K562 (cell line): ENCODE results near the gene DDX20. TPM values are rescaled to one million over a fixed set of nuclear protein-coding genes. Genes with fewer than 3 reads are reported as not detected.

Source experiments
- ATAC-seq: fragments of 200-7000 bp; cut with Tn5 transposase; 3 replicates; pipeline ENCODE4 v1.9.1; 2020; ENCODE audit warnings: moderate library complexity
- BruUV-seq: library from RNA; stranded (reverse); fragments of 400-500 nt; replicated peaks from 2 replicates; lab custom pipeline; 2021; lab: Mats Ljungman, UMichigan
- CTCF ChIA-PET: fragments of 300-600 bp; formaldehyde crosslinking; extraction: SDS; loops from one replicate; lab custom pipeline; 2021; ENCODE audit warnings: low intra/inter-chr PET ratio; lab: Yijun Ruan, JAX
- POLR2A ChIA-PET: fragments of 300-600, 350-650 bp; sonication (Branson Sonifier 250); formaldehyde crosslinking; extraction: SDS; loops from one replicate; lab custom pipeline; 2021; ENCODE audit warnings: antibody characterized with exemption, inconsistent platforms; lab: Yijun Ruan, JAX
- DNase-seq, 4 experiments: peaks; one replicate each; pipeline versions ENCODE4 v3.0.0 to v3.0.0-alpha.2; 2011 to 2018; ENCODE audit warnings: low spot score in 3 of 4, mixed read lengths in 3 of 4; ENCODE audit errors: extremely low read depth in 1 of 4
- FAIRE-seq: peaks from 2 replicates; lab custom pipeline; 2011; peaks lifted over from hg19 to GRCh38; lab: Jason Lieb, UNC
- H2AFZ ChIP-seq: 2 replicates; pipeline ENCODE4 v1.6.0; 2011; ENCODE audit warnings: low read depth, low read length, control low read depth, inconsistent platforms
- H3K27ac ChIP-seq: fragments of 200-600 bp; 3 replicates; pipeline ENCODE4 v1.8.0; 2011; ENCODE audit warnings: low read depth, mild to moderate bottlenecking, control low read depth, inconsistent platforms, low read length, moderate library complexity, mixed read lengths; ENCODE audit errors: extremely low read depth
- H3K27me3 ChIP-seq, 2 experiments: fragments of 300-600 bp in 1 of 2; 2 replicates in 1 of 2; 3 replicates in 1 of 2; pipeline versions ENCODE4 v1.6.0 to v1.8.0; 2011; ENCODE audit warnings: inconsistent platforms in 2 of 2, low read length in 2 of 2, mild to moderate bottlenecking in 1 of 2, mixed read lengths in 1 of 2, moderate library complexity in 1 of 2; ENCODE audit not compliant: control insufficient read depth in 2 of 2, insufficient read depth in 2 of 2
- H3K36me3 ChIP-seq: fragments of 300-600 bp; 3 replicates; pipeline ENCODE4 v1.8.0; 2011; ENCODE audit warnings: mild to moderate bottlenecking, low read length, inconsistent platforms; ENCODE audit not compliant: control insufficient read depth, insufficient read depth
- H3K4me1 ChIP-seq, 2 experiments: fragments of 200-600 bp in 1 of 2; replicated peaks in 1 of 2; 2 replicates in 1 of 2; 3 replicates in 1 of 2; pipeline versions ENCODE4 v1.5.1 to v1.8.0; 2011; ENCODE audit warnings: inconsistent platforms in 2 of 2, low read length in 2 of 2, mild to moderate bottlenecking in 1 of 2, mixed read lengths in 1 of 2, moderate library complexity in 1 of 2; ENCODE audit not compliant: control insufficient read depth in 2 of 2, insufficient read depth in 2 of 2
- H3K4me2 ChIP-seq: 2 replicates; pipeline ENCODE4 v1.6.1; 2011; ENCODE audit warnings: low read length, control low read depth, inconsistent platforms, mixed read lengths; ENCODE audit not compliant: insufficient read depth
- H3K4me3 ChIP-seq: fragments of 200-600 bp; sonication (generic), shearing (Covaris generic); 2 replicates; pipeline ENCODE4 v1.5.1; 2016; ENCODE audit warnings: control low read depth, inconsistent platforms
- H3K79me2 ChIP-seq: fragments of 200-600 bp; 3 replicates; pipeline ENCODE4 v1.8.0; 2011; ENCODE audit warnings: low read length, inconsistent platforms; ENCODE audit not compliant: control insufficient read depth, insufficient read depth
- H3K9ac ChIP-seq, 2 experiments: 2 replicates each; pipeline versions ENCODE4 v1.6.0 to v1.6.1; 2011; ENCODE audit warnings: low read depth in 2 of 2, low read length in 2 of 2, control low read depth in 1 of 2, inconsistent platforms in 1 of 2, mild to moderate bottlenecking in 1 of 2, mixed read lengths in 1 of 2; ENCODE audit not compliant: insufficient read depth in 1 of 2
- H3K9me1 ChIP-seq: one replicate; pipeline ENCODE4 v1.6.0; 2011; ENCODE audit warnings: inconsistent platforms, mild to moderate bottlenecking, low read length, moderate library complexity; ENCODE audit not compliant: control insufficient read depth, insufficient read depth
- H3K9me3 ChIP-seq: replicated peaks from 2 replicates; pipeline ENCODE4 v1.5.1; 2011; ENCODE audit warnings: low read depth, low read length, inconsistent platforms; ENCODE audit not compliant: control insufficient read depth, insufficient read depth
- H4K20me1 ChIP-seq: replicated peaks from 2 replicates; pipeline ENCODE4 v1.6.1; 2011; ENCODE audit warnings: low read length, inconsistent platforms, mixed read lengths; ENCODE audit not compliant: control insufficient read depth, insufficient read depth
- ARID1B ChIP-seq: fragments of 450-650 bp; IDR thresholded peaks from 2 replicates; pipeline ENCODE4 v1.6.1; 2016; ENCODE audit warnings: antibody characterized with exemption, mild to moderate bottlenecking, inconsistent platforms
- BACH1 ChIP-seq: fragments of 200-800 bp; sonication (Bioruptor generic); IDR thresholded peaks from 2 replicates; pipeline ENCODE4 v1.6.1; 2016; ENCODE audit warnings: missing genetic modification characterization, missing compliant biosample characterization
- CEBPG ChIP-seq, 3 experiments: fragments of 200-800 bp in 1 of 3; sonication (Bioruptor generic) in 1 of 3; sonication (generic) in 1 of 3; formaldehyde crosslinking in 1 of 3; IDR thresholded peaks in 2 of 3; conservative IDR thresholded peaks in 1 of 3; 2 replicates each; pipeline versions ENCODE4 v1.6.1 to v1.8.0; 2016 to 2022; ENCODE audit warnings: missing compliant biosample characterization in 2 of 3, missing genetic modification characterization in 2 of 3, mild to moderate bottlenecking in 1 of 3, missing genetic modification reagents in 1 of 3
- CREBBP ChIP-seq: IDR thresholded peaks from one replicate; pipeline ENCODE4 v1.6.1; 2012; ENCODE audit warnings: low read depth, mild to moderate bottlenecking, control low read depth, inconsistent platforms, low read length
- HNRNPK ChIP-seq: fragments of 200-400 bp; formaldehyde crosslinking; IDR thresholded peaks from one replicate; pipeline ENCODE4 v1.6.1; 2018; ENCODE audit warnings: mild to moderate bottlenecking, low read depth, low read length; ENCODE audit not compliant: poor library complexity, severe bottlenecking
- MAZ ChIP-seq, 2 experiments: fragments of 450-650 bp in 1 of 2; sonication (generic) in 1 of 2; formaldehyde crosslinking; IDR thresholded peaks in 1 of 2; conservative IDR thresholded peaks in 1 of 2; 2 replicates each; pipeline versions ENCODE4 v1.4.0 to v1.5.0; 2020; ENCODE audit warnings: mild to moderate bottlenecking in 1 of 2, missing genetic modification reagents in 1 of 2
- NONO ChIP-seq, 2 experiments: fragments of 200-400 bp in 1 of 2; fragments of 450-650 bp in 1 of 2; formaldehyde crosslinking in 1 of 2; IDR thresholded peaks; 2 replicates each; pipeline ENCODE4 v1.6.1; 2017; ENCODE audit warnings: low read depth in 2 of 2, mild to moderate bottlenecking in 2 of 2, moderate library complexity in 2 of 2, low read length in 1 of 2
- POLR2AphosphoS5 ChIP-seq: IDR thresholded peaks from 2 replicates; pipeline ENCODE4 v1.6.1; 2011; ENCODE audit warnings: mild to moderate bottlenecking, low read depth, low read length, moderate library complexity; ENCODE audit not compliant: control insufficient read depth, insufficient read depth
- SREBF2 ChIP-seq: sonication (generic); formaldehyde crosslinking; IDR thresholded peaks from 2 replicates; pipeline ENCODE4 v1.4.0; 2020; ENCODE audit warnings: mild to moderate bottlenecking, missing genetic modification reagents
- ZNF174 ChIP-seq: fragments of 250-450 bp; sonication (Bioruptor Pico); IDR thresholded peaks from 2 replicates; pipeline ENCODE4 v1.4.0; 2020; ENCODE audit warnings: mild to moderate bottlenecking
- WGBS: fragments of 100-300 bp; shearing (Covaris generic); methylation state at CpG from one replicate; pipeline ENCODE4 v1.1.6; 2016; ENCODE audit warnings: low coverage, mixed read lengths; ENCODE audit not compliant: insufficient coverage; ENCODE audit errors: missing lambda C conversion rate; 5-methylcytosine and 5-hydroxymethylcytosine counted together
- in situ Hi-C: fragments of 300-500 bp; cut with MboI; formaldehyde crosslinking; loops from 4 replicates; pipeline ENCODE4 v1.15.0; 2018; ENCODE audit warnings: inconsistent platforms, mixed read lengths
- intact Hi-C: fragments of 100-400 bp; cut with micrococcal nuclease; formaldehyde crosslinking; loops from 2 replicates; pipeline ENCODE4 v1.14.2; 2022
- polyA plus RNA-seq, 8 experiments: library from polyadenylated mRNA; depleted of rRNA in 4 of 8; stranded (reverse) in 5 of 8; unstranded in 3 of 8; fragments of >200 nt; fragmentation: Nextera tagmentation in 2 of 8; fragmentation: Illumina TruSeq in 1 of 8; extraction: Ambion mirVana in 2 of 8; extraction: Trizol in 1 of 8; gene quantifications; 2 replicates each; pipeline versions ENCODE4 v1.2.1 to v1.2.3, GENCODE V29; 2011 to 2014; ENCODE audit warnings: inconsistent platforms in 1 of 8, missing spikeins in 1 of 8
- total RNA-seq, 7 experiments: library from RNA; depleted of rRNA in 6 of 7; stranded (reverse); fragments of >200 nt in 6 of 7; fragmentation: Illumina TruSeq in 2 of 7; extraction: Trizol in 2 of 7; gene quantifications; 2 replicates each; pipeline versions ENCODE4 v1.2.1 to v1.2.3, GENCODE V29; 2011 to 2021; ENCODE audit warnings: low replicate concordance in 1 of 7
- TF ChIP-seq, protein P1 (sequence below): IDR thresholded peaks from 3 replicates; pipeline ENCODE4 v1.6.1; 2011; ENCODE audit warnings: borderline replicate concordance, mild to moderate bottlenecking; ENCODE audit not compliant: insufficient read length, insufficient read depth
- TF ChIP-seq, protein P2 (sequence below): fragments of 250-450 bp; sonication (Bioruptor Pico); IDR thresholded peaks from 2 replicates; pipeline ENCODE4 v1.8.0; 2021; ENCODE audit warnings: moderate library complexity, mild to moderate bottlenecking, inconsistent platforms
- TF ChIP-seq, protein P3 (sequence below): IDR thresholded peaks from 2 replicates; pipeline ENCODE4 v1.6.1; 2011; ENCODE audit warnings: borderline replicate concordance, low read depth, mild to moderate bottlenecking, moderate library complexity, low read length; ENCODE audit not compliant: insufficient read depth, poor library complexity, severe bottlenecking

DDX20 gene
- total and polyA plus RNA-seq, 9 of the 15 experiments (the other 6 are each of a cell fraction or from before 2014, with no cell fraction given) = 8.3 to 33.4 (median 24.5) TPM

DNA sequence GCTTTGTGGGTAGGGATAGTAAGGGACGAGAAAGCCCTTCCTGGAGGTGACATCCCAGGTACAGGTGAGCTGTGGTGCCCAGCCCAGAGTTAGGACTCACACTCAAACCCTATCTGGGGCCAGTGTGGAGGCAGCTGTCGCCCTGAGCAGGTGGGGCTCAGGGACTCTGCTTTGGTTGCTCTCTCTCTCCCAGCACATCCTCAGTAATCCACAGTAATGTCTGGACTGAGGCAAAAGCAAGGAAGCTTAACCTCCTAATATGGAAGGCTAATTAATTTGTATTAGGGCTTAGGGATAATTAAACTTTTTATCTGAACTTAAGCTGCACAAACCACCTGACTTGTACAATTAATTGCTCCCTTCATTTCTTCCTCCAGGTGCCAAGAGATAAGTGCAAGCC lies 38.2 kb downstream of the DDX20 start (continued):
- TF ChIP-seq, protein P1, sequence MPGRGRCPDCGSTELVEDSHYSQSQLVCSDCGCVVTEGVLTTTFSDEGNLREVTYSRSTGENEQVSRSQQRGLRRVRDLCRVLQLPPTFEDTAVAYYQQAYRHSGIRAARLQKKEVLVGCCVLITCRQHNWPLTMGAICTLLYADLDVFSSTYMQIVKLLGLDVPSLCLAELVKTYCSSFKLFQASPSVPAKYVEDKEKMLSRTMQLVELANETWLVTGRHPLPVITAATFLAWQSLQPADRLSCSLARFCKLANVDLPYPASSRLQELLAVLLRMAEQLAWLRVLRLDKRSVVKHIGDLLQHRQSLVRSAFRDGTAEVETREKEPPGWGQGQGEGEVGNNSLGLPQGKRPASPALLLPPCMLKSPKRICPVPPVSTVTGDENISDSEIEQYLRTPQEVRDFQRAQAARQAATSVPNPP = no peak
- TF ChIP-seq HNRNPK = no peak

DNA sequence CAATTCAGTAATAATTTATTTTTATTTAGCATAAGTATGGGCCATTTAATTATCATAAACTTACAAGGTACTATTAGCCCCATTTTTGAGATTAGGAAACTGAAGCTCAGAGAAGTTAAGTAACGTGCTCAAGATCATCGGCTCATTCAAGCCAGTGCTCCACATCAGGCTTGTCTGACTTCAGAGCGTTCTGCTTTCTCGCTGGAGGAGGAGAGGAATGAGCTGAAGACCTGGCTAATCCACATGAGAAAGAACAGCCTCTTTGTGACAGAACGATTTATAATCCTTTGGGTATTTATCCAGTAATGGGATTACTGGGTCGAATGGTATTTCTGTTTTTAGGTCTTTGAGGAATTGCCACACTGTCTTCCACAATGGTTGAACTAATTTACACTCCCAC lies 39.7 kb downstream of the DDX20 start:
- DNase-seq (no peak), ATAC-seq (no peak), FAIRE-seq (no peak)
- no peak overlapping the region for H3K4me2 ChIP-seq
- H3K36me3 ChIP-seq = no peaks in the 10 kb centered on the region
- no peak overlapping the region for H3K27ac ChIP-seq
- no peak overlapping the region for H2AFZ ChIP-seq
- in situ Hi-C loops (no loop called here), intact Hi-C loops (no loop called here)
- H3K4me1 ChIP-seq = no peaks in the 10 kb centered on the region
- H3K27me3 ChIP-seq = peaks cover 34 to 41% of the 10 kb centered on the region in 2 experiments
- no peaks in the 10 kb centered on the region for H3K79me2 ChIP-seq
- H4K20me1 ChIP-seq = peaks cover 5% of the 10 kb centered on the region; the same call in 1 of the 2 replicates
- ChIA-PET CTCF (no interaction called here), POLR2A (no interaction called here)
- no peak overlapping the region for H3K9ac ChIP-seq
- TF ChIP-seq HNRNPK (no peak), BACH1 (tag) (no peak), CEBPG (CRISPR knock-in tag; IDR thresholded peaks at IDR 0.05) (no peak), CEBPG (tag; conservative IDR thresholded peaks at IDR 0.05 in 1 of 2, IDR thresholded peaks at IDR 0.05 in 1 of 2) (no peak), ZNF174 (CRISPR knock-in tag) (no peak), ARID1B (no peak), SREBF2 (no peak), CREBBP (no peak), MAZ (CRISPR knock-in tag; conservative IDR thresholded peaks at IDR 0.05 in 1 of 2, IDR thresholded peaks at IDR 0.05 in 1 of 2) (no peak), POLR2AphosphoS5 (no peak), NONO (IDR thresholded peaks at IDR 0.05; ENCODE audit: low read depth in 2 of 2, low read length in 1 of 2) (no peak)
- TF ChIP-seq, protein P2, sequence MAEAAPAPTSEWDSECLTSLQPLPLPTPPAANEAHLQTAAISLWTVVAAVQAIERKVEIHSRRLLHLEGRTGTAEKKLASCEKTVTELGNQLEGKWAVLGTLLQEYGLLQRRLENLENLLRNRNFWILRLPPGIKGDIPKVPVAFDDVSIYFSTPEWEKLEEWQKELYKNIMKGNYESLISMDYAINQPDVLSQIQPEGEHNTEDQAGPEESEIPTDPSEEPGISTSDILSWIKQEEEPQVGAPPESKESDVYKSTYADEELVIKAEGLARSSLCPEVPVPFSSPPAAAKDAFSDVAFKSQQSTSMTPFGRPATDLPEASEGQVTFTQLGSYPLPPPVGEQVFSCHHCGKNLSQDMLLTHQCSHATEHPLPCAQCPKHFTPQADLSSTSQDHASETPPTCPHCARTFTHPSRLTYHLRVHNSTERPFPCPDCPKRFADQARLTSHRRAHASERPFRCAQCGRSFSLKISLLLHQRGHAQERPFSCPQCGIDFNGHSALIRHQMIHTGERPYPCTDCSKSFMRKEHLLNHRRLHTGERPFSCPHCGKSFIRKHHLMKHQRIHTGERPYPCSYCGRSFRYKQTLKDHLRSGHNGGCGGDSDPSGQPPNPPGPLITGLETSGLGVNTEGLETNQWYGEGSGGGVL (CRISPR knock-in tag) = no peak
- TF ChIP-seq, protein P3, sequence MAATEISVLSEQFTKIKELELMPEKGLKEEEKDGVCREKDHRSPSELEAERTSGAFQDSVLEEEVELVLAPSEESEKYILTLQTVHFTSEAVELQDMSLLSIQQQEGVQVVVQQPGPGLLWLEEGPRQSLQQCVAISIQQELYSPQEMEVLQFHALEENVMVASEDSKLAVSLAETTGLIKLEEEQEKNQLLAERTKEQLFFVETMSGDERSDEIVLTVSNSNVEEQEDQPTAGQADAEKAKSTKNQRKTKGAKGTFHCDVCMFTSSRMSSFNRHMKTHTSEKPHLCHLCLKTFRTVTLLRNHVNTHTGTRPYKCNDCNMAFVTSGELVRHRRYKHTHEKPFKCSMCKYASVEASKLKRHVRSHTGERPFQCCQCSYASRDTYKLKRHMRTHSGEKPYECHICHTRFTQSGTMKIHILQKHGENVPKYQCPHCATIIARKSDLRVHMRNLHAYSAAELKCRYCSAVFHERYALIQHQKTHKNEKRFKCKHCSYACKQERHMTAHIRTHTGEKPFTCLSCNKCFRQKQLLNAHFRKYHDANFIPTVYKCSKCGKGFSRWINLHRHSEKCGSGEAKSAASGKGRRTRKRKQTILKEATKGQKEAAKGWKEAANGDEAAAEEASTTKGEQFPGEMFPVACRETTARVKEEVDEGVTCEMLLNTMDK = no peak
- H3K9me1 ChIP-seq = no peaks in the 10 kb centered on the region
- H3K4me3 ChIP-seq = no peak overlapping the region
- BruUV-seq = no TSS peak
- under 1% methylated on average over 6 of the region's 6 CpGs for WGBS
- H3K9me3 ChIP-seq = no peaks in the 10 kb centered on the region
